Measurements from ENCODE around the gene BPIFA3. TPM values are rescaled to one million over a fixed set of nuclear protein-coding genes. Genes with fewer than 3 reads are reported as not detected.

The BPIFA3 gene
- total and polyA plus RNA-seq, 2 of the 13 experiments (the other 11 are each of a cell fraction or from before 2014, with no cell fraction given) = not detected

- TF ChIP-seq, protein P1, sequence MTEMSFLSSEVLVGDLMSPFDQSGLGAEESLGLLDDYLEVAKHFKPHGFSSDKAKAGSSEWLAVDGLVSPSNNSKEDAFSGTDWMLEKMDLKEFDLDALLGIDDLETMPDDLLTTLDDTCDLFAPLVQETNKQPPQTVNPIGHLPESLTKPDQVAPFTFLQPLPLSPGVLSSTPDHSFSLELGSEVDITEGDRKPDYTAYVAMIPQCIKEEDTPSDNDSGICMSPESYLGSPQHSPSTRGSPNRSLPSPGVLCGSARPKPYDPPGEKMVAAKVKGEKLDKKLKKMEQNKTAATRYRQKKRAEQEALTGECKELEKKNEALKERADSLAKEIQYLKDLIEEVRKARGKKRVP (CRISPR knock-in tag; IDR thresholded peaks at IDR 0.05) = no peak
Measured at GRCh38 chr20:33187491-33187890, 29.7 kb upstream of the BPIFA3 start (continued).

- Histone ChIP-seq H3K9me3 (ENCODE audit: low read length) (no peaks in the 10 kb centered on the region), H3K27ac (ENCODE audit: extremely low read length, insufficient read depth, low read length) (no peak overlapping the region), H3K27me3 (ENCODE audit: control insufficient read depth in 1 of 2, insufficient read depth in 2 of 2, low read length in 2 of 2) (peaks cover 2 to 10% of the 10 kb centered on the region in 2 experiments; a peak in 2 of 5 replicates), H3K4me2 (ENCODE audit: low read depth, low read length) (no peak overlapping the region), H3K79me2 (ENCODE audit: insufficient read depth, low read length) (no peaks in the 10 kb centered on the region), H3K9ac (ENCODE audit: insufficient read depth, low read depth, low read length) (no peak overlapping the region), H2AFZ (ENCODE audit: low read length) (no peak overlapping the region), H3K4me3 (replicated peaks in 1 of 3; ENCODE audit: insufficient read depth in 1 of 3, low read depth in 2 of 3, low read length in 3 of 3) (no peak overlapping the region), H3K4me1 (ENCODE audit: insufficient read depth, low read length) (no peaks in the 10 kb centered on the region), H3K36me3 (replicated peaks in 1 of 2; ENCODE audit: control insufficient read depth in 1 of 2, insufficient read depth in 2 of 2, low read length in 2 of 2) (no peaks in the 10 kb centered on the region), H4K20me1 (ENCODE audit: insufficient read depth, low read length) (no peaks in the 10 kb centered on the region)
- BruUV-seq (replicated peaks) = no TSS peak
- no peak for TF ChIP-seq ZNF674 (CRISPR knock-in tag; IDR thresholded peaks at IDR 0.05; ENCODE audit: low read depth)
- TF ChIP-seq IRF2 (CRISPR knock-in tag; IDR thresholded peaks at IDR 0.05) = no peak
- no peak for TF ChIP-seq ZNF124 (CRISPR knock-in tag; IDR thresholded peaks at IDR 0.05)
- TF ChIP-seq ZHX2 (IDR thresholded peaks at IDR 0.05; ENCODE audit: low read depth) = no peak
- no peak for TF ChIP-seq ZHX2 (CRISPR knock-in tag; IDR thresholded peaks at IDR 0.05; ENCODE audit: borderline replicate concordance)
- TF ChIP-seq ZNF879 (CRISPR knock-in tag; IDR thresholded peaks at IDR 0.05) = no peak
- no peak for TF ChIP-seq KMT2B (CRISPR knock-in tag; IDR thresholded peaks at IDR 0.05)
- ChIA-PET POLR2A (no interaction called here), CTCF (ENCODE audit: low intra/inter-chr PET ratio, low total read pairs) (no interaction called here)
- 57% methylated on average over 9 of the region's 9 CpGs for WGBS (ENCODE audit: low lambda C conversion rate)
- intact Hi-C loops (cut with micrococcal nuclease; ENCODE audit: unreplicated experiment) = no loop called here
- DNase-seq (ENCODE audit: low spot score) (no peak), ATAC-seq (no peak), FAIRE-seq (no peak)
- in situ Hi-C loops (cut with HindIII; ENCODE audit: extremely low pct_ligation_motif_present, low pct_unique_long_range_greater_than_20kb) = no loop called here
Measured at GRCh38 chr20:33188421-33188820, 28.7 kb upstream of the BPIFA3 start.

Measured in HepG2 (cell line).